SK-N-MC (cell line): ENCODE results near the gene SUSD5.
"Not testable (repeated sequence)": the region's sequence is repeated elsewhere in the genome, so short reads cannot be mapped to it uniquely, and the experiment has no call there.

ENCODE experiments used
- EZH2 ChIP-seq: fragments of 200-600 bp; sonication (generic); IDR thresholded peaks from one replicate; pipeline ENCODE4 v1.6.1; 2017; ENCODE audit warnings: antibody characterized with exemption
- FOXP2 ChIP-seq: optimal IDR thresholded peaks from 2 replicates; pipeline ENCODE3; 2011; ENCODE audit warnings: mild to moderate bottlenecking, moderate library complexity; ENCODE audit not compliant: insufficient read depth; ENCODE audit errors: extremely low read length, control extremely low read depth
- POLR2AphosphoS5 ChIP-seq: IDR thresholded peaks from 2 replicates; pipeline ENCODE4 v1.6.1; 2012; ENCODE audit warnings: mild to moderate bottlenecking, low read depth, low read length, borderline replicate concordance

DNA sequence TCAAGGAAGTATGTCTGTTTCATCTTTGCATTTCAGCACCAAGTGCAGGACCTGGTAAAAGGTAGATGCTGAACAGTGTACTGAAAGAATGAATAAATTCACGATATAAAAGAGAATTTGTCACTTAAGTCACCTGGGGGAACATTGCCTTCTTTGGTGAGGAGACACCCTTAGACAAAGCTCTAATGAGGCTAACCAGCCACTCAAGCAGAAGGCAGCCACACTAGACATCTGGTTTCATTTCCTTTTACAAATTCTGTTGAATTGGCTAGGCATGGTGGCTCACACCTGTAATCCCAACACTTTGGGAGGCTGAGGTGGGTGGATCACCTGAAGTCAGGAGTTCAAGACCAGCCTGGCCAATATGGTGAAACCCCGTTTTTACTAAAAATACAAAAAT is 111.8 kb downstream of the SUSD5 start:
- not testable (repeated sequence) for TF ChIP-seq POLR2AphosphoS5, EZH2, FOXP2
